Fibroblast of pulmonary artery (primary cell): ENCODE results near the gene ZNF496.
"Not testable (repeated sequence)": the region's sequence is repeated elsewhere in the genome, so short reads cannot be mapped to it uniquely, and the experiment has no call there.

Source experiments
- DNase-seq: peaks from one replicate; pipeline ENCODE4 v3.0.0-alpha.2; 2010; ENCODE audit warnings: low read depth
- H3K4me3 ChIP-seq: replicated peaks from 2 replicates; pipeline ENCODE4 v1.5.1; 2011; ENCODE audit warnings: low read depth, mild to moderate bottlenecking, control low read depth, low read length, moderate library complexity
- TF ChIP-seq, protein P1 (sequence below): IDR thresholded peaks from 2 replicates; pipeline ENCODE4 v1.5.1; 2011; ENCODE audit warnings: mild to moderate bottlenecking, control low read depth, low read length, inconsistent platforms; ENCODE audit errors: missing control alignments

ZNF496 gene

DNA sequence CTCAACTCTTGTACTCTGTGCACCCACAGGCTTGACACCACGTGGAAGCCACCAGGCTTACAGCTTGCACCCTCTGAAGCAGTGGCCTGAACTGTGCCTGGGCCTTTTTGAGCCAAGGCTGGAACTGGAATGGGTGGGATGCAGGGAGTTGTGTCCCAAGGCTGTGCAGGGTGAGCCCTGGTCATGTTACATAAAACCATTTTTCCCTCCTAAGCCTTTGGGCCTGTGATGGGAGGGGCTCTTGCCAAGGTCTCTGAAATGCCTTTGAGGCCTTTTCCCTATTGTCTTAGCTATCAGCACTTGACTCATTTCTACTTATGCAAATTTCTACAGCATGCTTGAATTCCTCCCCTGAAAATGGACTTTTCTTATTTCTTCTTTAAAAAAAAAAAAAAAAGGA, 61.7 kb downstream of the ZNF496 start:
- no peak for DNase-seq
- TF ChIP-seq, protein P1, sequence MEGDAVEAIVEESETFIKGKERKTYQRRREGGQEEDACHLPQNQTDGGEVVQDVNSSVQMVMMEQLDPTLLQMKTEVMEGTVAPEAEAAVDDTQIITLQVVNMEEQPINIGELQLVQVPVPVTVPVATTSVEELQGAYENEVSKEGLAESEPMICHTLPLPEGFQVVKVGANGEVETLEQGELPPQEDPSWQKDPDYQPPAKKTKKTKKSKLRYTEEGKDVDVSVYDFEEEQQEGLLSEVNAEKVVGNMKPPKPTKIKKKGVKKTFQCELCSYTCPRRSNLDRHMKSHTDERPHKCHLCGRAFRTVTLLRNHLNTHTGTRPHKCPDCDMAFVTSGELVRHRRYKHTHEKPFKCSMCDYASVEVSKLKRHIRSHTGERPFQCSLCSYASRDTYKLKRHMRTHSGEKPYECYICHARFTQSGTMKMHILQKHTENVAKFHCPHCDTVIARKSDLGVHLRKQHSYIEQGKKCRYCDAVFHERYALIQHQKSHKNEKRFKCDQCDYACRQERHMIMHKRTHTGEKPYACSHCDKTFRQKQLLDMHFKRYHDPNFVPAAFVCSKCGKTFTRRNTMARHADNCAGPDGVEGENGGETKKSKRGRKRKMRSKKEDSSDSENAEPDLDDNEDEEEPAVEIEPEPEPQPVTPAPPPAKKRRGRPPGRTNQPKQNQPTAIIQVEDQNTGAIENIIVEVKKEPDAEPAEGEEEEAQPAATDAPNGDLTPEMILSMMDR, result no peak
- H3K4me3 ChIP-seq, result no peak overlapping the region

DNA sequence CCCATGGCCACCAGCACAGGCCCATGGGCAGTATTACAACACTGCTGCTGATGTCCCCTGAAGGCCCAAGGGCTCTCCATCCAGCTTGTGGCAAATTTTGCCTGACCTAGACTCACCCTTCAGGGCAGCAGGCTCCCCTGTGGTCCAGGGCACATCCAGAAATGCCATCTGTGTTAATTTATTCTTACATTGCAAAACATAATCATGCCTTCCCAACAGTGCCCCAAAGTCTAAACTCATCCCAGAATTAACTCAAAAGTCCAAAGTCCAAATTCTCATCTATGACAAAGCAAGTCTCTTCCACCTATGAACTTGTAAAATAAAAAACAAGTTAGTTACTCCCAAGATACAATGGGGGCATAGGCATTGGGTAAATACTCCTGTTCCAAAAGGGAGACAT, 62.5 kb downstream of the ZNF496 start:
- DNase-seq, result no peak
- TF ChIP-seq, protein P1, result no peak
- no peak overlapping the region for H3K4me3 ChIP-seq

DNA sequence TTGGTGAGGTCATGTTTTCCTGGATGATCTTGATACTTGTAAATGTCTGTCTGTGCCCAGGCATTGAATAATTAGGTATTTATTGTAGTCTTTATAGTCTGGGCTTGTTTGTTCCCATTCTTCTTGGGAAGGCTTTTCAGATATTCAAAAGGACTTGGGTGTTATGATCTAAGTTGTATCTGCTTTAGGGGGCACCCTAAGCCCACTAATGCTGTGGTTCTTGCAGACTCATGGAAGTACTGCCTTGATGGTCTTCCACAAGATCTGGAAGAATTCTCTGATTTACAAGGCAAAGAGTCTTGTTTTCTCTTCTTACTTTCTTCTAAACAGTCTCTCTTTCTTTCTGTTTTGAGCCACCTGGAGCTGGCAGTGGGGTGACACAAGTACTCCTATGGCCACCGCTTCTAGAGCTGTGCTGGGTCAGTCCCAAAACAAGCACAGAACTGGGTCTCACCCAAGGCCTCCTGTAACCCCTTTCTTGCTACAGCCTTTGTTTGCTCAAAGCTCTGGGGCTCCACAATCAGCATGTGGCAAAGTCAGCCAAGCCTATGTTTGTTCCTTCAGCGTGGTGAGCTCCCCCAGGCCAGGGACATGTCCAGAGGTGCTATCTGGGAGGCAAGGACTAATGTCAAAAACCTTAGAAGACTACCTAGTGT, 63.1 kb downstream of the ZNF496 start:
- H3K4me3 ChIP-seq, result no peak overlapping the region
- TF ChIP-seq, protein P1, result no peak
- peak; percentile 25 for DNase-seq

DNA sequence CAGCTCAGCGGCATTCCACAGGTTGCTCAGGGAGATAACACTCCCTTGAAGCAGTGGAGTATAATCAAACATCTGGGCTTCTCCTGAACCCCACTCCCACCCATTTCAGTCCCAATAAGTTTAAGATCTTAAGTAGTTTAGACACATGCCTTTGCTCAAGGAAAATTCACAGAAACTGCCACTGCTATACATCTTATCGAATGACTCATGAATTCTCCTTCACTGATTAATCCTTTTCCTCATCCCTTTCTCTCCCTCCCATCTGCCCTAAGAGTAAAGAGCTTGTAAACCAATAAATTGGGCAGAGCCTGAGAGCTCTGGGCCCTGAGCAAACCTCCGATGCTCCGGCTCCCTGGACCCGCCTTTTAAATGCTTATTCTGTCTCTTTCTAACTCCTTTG, 65.6 kb downstream of the ZNF496 start:
- no peak overlapping the region for H3K4me3 ChIP-seq
- DNase-seq, result peak; percentile 7
- TF ChIP-seq, protein P1, result no peak

DNA sequence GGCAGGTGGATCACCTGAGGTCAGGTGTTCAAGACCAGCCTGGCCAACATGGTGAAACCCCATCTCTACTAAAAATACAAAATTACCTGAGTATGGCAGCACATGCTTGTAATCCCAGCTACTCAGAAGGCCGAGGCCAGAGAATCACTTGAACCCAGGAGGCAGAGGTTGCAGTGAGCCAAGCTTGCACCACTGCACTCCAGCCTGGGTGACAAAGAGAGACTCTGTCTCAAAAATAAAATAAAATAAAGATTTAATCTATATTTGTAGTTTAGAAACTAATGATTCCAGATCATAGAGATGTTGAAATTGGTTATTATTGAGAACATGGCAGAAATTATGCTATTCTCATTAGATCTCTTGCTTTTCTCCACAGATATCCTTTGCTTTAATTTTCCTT, 75.9 kb downstream of the ZNF496 start, which contains the start of gene VN1R5:
Gene VN1R5, plus strand, starts transcription at position 301 of the 400 bp plus-strand sequence.
- H3K4me3 ChIP-seq, DNase-seq: not testable (repeated sequence)

DNA sequence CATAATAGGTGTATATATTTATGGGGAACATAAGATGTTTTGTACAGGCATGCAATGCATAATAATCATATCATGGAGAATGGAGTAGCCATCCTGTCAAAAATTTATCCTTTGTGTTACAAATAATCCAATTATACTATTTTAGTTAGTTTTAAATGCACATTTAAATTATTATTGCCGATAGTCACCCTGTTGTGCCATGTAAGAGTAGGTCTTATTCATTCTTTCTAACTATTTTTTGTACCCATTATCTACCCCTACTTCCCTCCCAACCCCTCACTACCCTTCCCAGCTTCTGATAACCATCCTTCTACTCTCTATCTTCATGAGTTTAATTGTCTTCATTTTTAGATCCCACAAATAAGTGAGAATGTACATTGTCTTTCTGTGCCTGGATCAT, 84.1 kb downstream of the ZNF496 start:
- no peak overlapping the region for H3K4me3 ChIP-seq
- TF ChIP-seq, protein P1, result no peak
- no peak for DNase-seq
